Measurements from ENCODE around the gene KCNC2.

KCNC2 gene

DNA sequence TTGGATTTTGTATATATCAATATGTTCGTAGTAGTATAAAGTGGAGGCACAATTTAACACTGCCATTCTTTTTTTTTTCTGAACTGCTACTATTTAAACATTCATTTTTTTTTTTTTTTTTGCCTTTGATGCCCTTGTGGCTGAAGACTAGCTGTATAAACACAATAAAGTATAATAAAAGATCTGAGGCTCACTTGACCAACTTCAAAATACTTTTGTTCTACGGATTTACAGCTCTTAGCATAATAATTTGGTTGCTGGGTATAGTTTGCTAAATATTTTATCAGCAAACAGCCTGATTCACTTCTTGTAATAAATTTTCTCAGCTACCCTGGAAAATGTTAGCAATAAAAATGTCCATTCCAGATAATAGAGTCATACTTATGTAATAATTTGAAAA, 128.3 kb downstream of the KCNC2 start:
- H3K4me3 ChIP-seq = no peak overlapping the region
- DNase-seq (ENCODE audit: low spot score) = no peak
- TF ChIP-seq, protein P1, sequence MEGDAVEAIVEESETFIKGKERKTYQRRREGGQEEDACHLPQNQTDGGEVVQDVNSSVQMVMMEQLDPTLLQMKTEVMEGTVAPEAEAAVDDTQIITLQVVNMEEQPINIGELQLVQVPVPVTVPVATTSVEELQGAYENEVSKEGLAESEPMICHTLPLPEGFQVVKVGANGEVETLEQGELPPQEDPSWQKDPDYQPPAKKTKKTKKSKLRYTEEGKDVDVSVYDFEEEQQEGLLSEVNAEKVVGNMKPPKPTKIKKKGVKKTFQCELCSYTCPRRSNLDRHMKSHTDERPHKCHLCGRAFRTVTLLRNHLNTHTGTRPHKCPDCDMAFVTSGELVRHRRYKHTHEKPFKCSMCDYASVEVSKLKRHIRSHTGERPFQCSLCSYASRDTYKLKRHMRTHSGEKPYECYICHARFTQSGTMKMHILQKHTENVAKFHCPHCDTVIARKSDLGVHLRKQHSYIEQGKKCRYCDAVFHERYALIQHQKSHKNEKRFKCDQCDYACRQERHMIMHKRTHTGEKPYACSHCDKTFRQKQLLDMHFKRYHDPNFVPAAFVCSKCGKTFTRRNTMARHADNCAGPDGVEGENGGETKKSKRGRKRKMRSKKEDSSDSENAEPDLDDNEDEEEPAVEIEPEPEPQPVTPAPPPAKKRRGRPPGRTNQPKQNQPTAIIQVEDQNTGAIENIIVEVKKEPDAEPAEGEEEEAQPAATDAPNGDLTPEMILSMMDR (IDR thresholded peaks at IDR 0.05) = no peak
- H3K27ac ChIP-seq = no peak overlapping the region

- H3K27ac ChIP-seq = no peak overlapping the region
- TF ChIP-seq, protein P1 (IDR thresholded peaks at IDR 0.05) = no peak
- no peak overlapping the region for H3K4me3 ChIP-seq
- no peak for DNase-seq (ENCODE audit: low spot score)
Measured at GRCh38 chr12:75080582-75080981, 129.1 kb downstream of the KCNC2 start.

- no peak overlapping the region for H3K4me3 ChIP-seq
- TF ChIP-seq, protein P1 (IDR thresholded peaks at IDR 0.05) = no peak
- DNase-seq (ENCODE audit: low spot score) = no peak
- no peak overlapping the region for H3K27ac ChIP-seq
Measured at GRCh38 chr12:75065482-75065881, 144.2 kb downstream of the KCNC2 start.

DNA sequence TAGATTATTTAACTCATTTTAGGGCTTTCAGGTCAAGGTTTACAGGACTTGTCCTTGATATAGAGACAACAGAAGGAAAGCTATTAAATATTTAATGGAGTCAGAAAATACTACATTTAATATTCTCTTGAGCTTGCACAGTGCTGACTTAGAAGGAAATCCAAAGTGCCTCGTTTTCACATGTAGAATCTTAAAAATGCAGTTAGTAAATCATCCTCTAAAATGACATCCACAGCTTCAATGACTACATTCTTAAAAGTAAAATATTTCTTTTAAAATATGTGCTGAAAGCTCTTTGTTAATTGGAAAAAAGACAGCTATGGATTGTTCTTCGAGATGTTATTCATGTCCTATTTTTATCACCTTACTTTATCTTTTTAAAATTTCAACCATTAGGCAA, 146.9 kb downstream of the KCNC2 start:
- TF ChIP-seq, protein P1 (IDR thresholded peaks at IDR 0.05) = no peak
- DNase-seq (ENCODE audit: low spot score) = no peak
- Histone ChIP-seq H3K27ac (no peak overlapping the region), H3K4me3 (no peak overlapping the region)

GRCh38 chr12:75058228-75058627, 151.4 kb downstream of the KCNC2 start:
- TF ChIP-seq, protein P1 (IDR thresholded peaks at IDR 0.05) = no peak
- DNase-seq (ENCODE audit: low spot score) = no peak
- H3K4me3 ChIP-seq = no peak overlapping the region
- no peak overlapping the region for H3K27ac ChIP-seq

- no peak for DNase-seq (ENCODE audit: low spot score)
- Histone ChIP-seq H3K27ac (no peak overlapping the region), H3K4me3 (no peak overlapping the region)
- TF ChIP-seq, protein P1 (IDR thresholded peaks at IDR 0.05) = no peak
Measured at GRCh38 chr12:75048767-75049166, 160.9 kb downstream of the KCNC2 start.

DNA sequence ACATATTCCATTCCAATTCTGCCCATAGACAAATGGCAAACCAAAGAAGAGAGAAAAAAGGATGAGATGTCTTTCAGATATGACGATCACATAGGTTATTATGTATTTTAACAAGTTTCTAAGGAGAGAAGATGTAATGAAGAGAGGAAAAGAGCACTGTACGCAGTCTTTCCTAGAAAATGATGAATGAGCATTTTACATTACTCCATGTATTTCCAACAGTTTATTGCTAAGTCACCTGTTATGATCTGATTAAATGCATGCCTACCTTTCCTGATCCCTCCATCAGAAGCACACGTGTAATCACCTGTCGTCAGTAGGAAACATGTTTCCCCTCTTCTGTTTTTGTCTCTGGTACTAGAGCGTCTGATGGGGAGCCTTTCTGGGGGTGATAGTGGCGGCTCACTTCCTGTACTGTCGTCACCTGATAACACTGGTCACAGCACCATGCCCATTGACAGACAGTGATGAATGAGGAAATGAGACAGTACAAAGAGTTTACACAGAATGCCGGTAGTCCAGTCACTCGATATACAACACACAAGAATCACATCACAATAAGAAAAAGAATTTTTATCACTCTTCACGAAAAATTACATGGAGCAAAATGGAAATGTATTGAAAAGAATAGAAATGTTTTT, 161.6 kb downstream of the KCNC2 start:
- Histone ChIP-seq H3K27ac (no peak overlapping the region), H3K4me3 (no peak overlapping the region)
- no peak for DNase-seq (ENCODE audit: low spot score)
- TF ChIP-seq, protein P1 (IDR thresholded peaks at IDR 0.05) = no peak
